Endothelial cell of umbilical vein (primary cell): ENCODE measurements around the gene DNAJB1. TPM values are rescaled to one million over a fixed set of nuclear protein-coding genes. Genes with fewer than 3 reads are reported as not detected.

Experiments used
- BruUV-seq: library from RNA; stranded (reverse); fragments of 400-500 nt; replicated peaks from 2 replicates; lab custom pipeline; 2021; lab: Mats Ljungman, UMichigan
- CTCF ChIA-PET: fragments of 300-600, 350-600 bp; sonication (Branson Sonifier 250); formaldehyde crosslinking; loops from one replicate; lab custom pipeline; 2021; ENCODE audit warnings: antibody characterized with exemption, inconsistent platforms; lab: Charles Lee
- POLR2A ChIA-PET: fragments of 300-600, 350-600 bp; sonication (Branson Sonifier 250); formaldehyde crosslinking; loops from one replicate; lab custom pipeline; 2021; ENCODE audit warnings: antibody characterized with exemption, inconsistent platforms; lab: Charles Lee
- DNase-seq: peaks from one replicate; pipeline ENCODE4 v3.0.0-alpha.2; 2011; ENCODE audit warnings: low read depth, low spot score
- FAIRE-seq: peaks from 2 replicates; lab custom pipeline; 2011; peaks lifted over from hg19 to GRCh38; lab: Jason Lieb, UNC
- H2AFZ ChIP-seq: 2 replicates; pipeline ENCODE4 v1.6.0; 2012; ENCODE audit warnings: low read depth, low read length, control low read depth, inconsistent platforms
- H3K27ac ChIP-seq: 2 replicates; pipeline ENCODE4 v1.5.1; 2011; ENCODE audit warnings: low read depth, mild to moderate bottlenecking, control low read depth, low read length, moderate library complexity; ENCODE audit not compliant: insufficient read depth
- H3K27me3 ChIP-seq, 2 experiments: 2 replicates each; pipeline versions ENCODE4 v1.6.0 to v1.6.1; 2011; ENCODE audit warnings: low read length in 2 of 2, mixed read lengths in 1 of 2; ENCODE audit not compliant: control insufficient read depth in 2 of 2, insufficient read depth in 2 of 2
- H3K36me3 ChIP-seq, 2 experiments: 2 replicates in 1 of 2; 3 replicates in 1 of 2; pipeline ENCODE4 v1.5.1; 2011; ENCODE audit warnings: low read length in 2 of 2, mild to moderate bottlenecking in 1 of 2, moderate library complexity in 1 of 2; ENCODE audit not compliant: control insufficient read depth in 2 of 2, insufficient read depth in 2 of 2; ENCODE audit errors: extremely low read depth in 1 of 2
- H3K4me1 ChIP-seq: 3 replicates; pipeline ENCODE4 v1.5.1; 2011; ENCODE audit warnings: mild to moderate bottlenecking, low read length; ENCODE audit not compliant: control insufficient read depth, insufficient read depth; ENCODE audit errors: extremely low read depth
- H3K4me2 ChIP-seq: 2 replicates; pipeline ENCODE4 v1.6.1; 2011; ENCODE audit warnings: low read length, control low read depth, mixed read lengths; ENCODE audit not compliant: insufficient read depth
- H3K4me3 ChIP-seq, 3 experiments: fragments of 200-600 bp in 1 of 3; sonication (generic), shearing (Covaris generic) in 1 of 3; replicated peaks in 1 of 3; 2 replicates each; pipeline ENCODE4 v1.5.1; 2011 to 2016; ENCODE audit warnings: control low read depth in 3 of 3, low read length in 3 of 3, mild to moderate bottlenecking in 2 of 3, inconsistent platforms in 1 of 3, low read depth in 1 of 3, moderate library complexity in 1 of 3; ENCODE audit not compliant: insufficient read depth in 1 of 3
- H3K79me2 ChIP-seq: 2 replicates; pipeline ENCODE4 v1.6.0; 2012; ENCODE audit warnings: low read length, inconsistent platforms; ENCODE audit not compliant: control insufficient read depth, insufficient read depth
- H3K9ac ChIP-seq: replicated peaks from 2 replicates; pipeline ENCODE3; 2011; ENCODE audit warnings: low read length, control low read depth; ENCODE audit not compliant: insufficient read depth; ENCODE audit errors: extremely low read depth
- H3K9me1 ChIP-seq: replicated peaks from 3 replicates; pipeline ENCODE4 v1.6.0; 2011; ENCODE audit warnings: mild to moderate bottlenecking, low read length; ENCODE audit not compliant: control insufficient read depth, insufficient read depth; ENCODE audit errors: extremely low read depth
- H3K9me3 ChIP-seq: replicated peaks from 2 replicates; pipeline ENCODE4 v1.5.1; 2012; ENCODE audit warnings: low read length, inconsistent platforms; ENCODE audit not compliant: control insufficient read depth, insufficient read depth
- H4K20me1 ChIP-seq: replicated peaks from 2 replicates; pipeline ENCODE3; 2011; ENCODE audit warnings: mild to moderate bottlenecking, low read length; ENCODE audit not compliant: control insufficient read depth, insufficient read depth; ENCODE audit errors: extremely low read depth
- EZH2 ChIP-seq: IDR thresholded peaks from 2 replicates; pipeline ENCODE4 v1.6.1; 2012; ENCODE audit warnings: borderline replicate concordance, low read depth, mild to moderate bottlenecking, moderate library complexity, low read length, inconsistent platforms; ENCODE audit not compliant: severe bottlenecking
- FOS ChIP-seq: IDR thresholded peaks from 2 replicates; pipeline ENCODE4 v1.6.1; 2011; ENCODE audit warnings: mild to moderate bottlenecking, low read length, moderate library complexity, borderline replicate concordance; ENCODE audit not compliant: insufficient read depth
- GATA2 ChIP-seq: IDR thresholded peaks from 2 replicates; pipeline ENCODE4 v1.7.0; 2011; ENCODE audit warnings: low read depth, mild to moderate bottlenecking, moderate library complexity, mixed read lengths, low read length; ENCODE audit not compliant: insufficient read length, insufficient read depth
- JUN ChIP-seq: IDR thresholded peaks from 2 replicates; pipeline ENCODE4 v1.6.1; 2011; ENCODE audit warnings: borderline replicate concordance, low read depth; ENCODE audit not compliant: insufficient read length, insufficient read depth
- MYC ChIP-seq: IDR thresholded peaks from one replicate; pipeline ENCODE4 v1.6.1; 2011; ENCODE audit warnings: mild to moderate bottlenecking, low read depth, low read length
- POLR2A ChIP-seq: IDR thresholded peaks from 2 replicates; pipeline ENCODE4 v1.6.1; 2012; ENCODE audit warnings: low read depth, mild to moderate bottlenecking, control low read depth, low read length
- POLR2AphosphoS5 ChIP-seq: IDR thresholded peaks from 2 replicates; pipeline ENCODE4 v1.6.1; 2012; ENCODE audit warnings: low read depth, mild to moderate bottlenecking, control low read depth, low read length, moderate library complexity; ENCODE audit not compliant: insufficient read depth
- dilution Hi-C: fragments of 300-500 bp; cut with MboI; formaldehyde crosslinking; loops from one replicate; pipeline ENCODE4 v1.15.0; 2019; ENCODE audit warnings: low sequenced_read_pairs; ENCODE audit not compliant: extremely low pct_ligation_motif_present
- intact Hi-C: fragments of 100-400 bp; cut with micrococcal nuclease; formaldehyde crosslinking; loops from one replicate; pipeline ENCODE4 v1.10.0; 2022
- polyA plus RNA-seq, 4 experiments: library from polyadenylated mRNA; depleted of rRNA in 3 of 4; stranded (reverse) in 3 of 4; unstranded in 1 of 4; fragments of >200 nt; gene quantifications; 2 replicates each; pipeline versions ENCODE4 v1.2.1 to v1.2.3, GENCODE V29; 2011 to 2012; ENCODE audit warnings: missing spikeins in 1 of 4
- total RNA-seq: library from RNA; stranded (reverse); gene quantifications from 2 replicates; pipeline ENCODE4 v1.2.3, GENCODE V29; 2021
- TF ChIP-seq, protein P1 (sequence below), 2 donors: IDR thresholded peaks; 1 replicate in 1 of 2; 2 replicates in 1 of 2; pipeline ENCODE4 v1.5.1; 2011; ENCODE audit warnings: low read length in 2 of 2, mild to moderate bottlenecking in 2 of 2, moderate library complexity in 2 of 2, control low read depth in 1 of 2, inconsistent platforms in 1 of 2, low read depth in 1 of 2; ENCODE audit not compliant: insufficient read depth in 1 of 2; ENCODE audit errors: extremely low read depth in 1 of 2
- TF ChIP-seq, protein P2 (sequence below): IDR thresholded peaks from 2 replicates; pipeline ENCODE4 v1.6.1; 2011; ENCODE audit not compliant: insufficient read depth, insufficient read length

The DNAJB1 gene
- total and polyA plus RNA-seq, 2 donors (not counting 3 experiments of a cell fraction or from before 2014, with no cell fraction given), result 58.6 to 59.8 TPM

DNA sequence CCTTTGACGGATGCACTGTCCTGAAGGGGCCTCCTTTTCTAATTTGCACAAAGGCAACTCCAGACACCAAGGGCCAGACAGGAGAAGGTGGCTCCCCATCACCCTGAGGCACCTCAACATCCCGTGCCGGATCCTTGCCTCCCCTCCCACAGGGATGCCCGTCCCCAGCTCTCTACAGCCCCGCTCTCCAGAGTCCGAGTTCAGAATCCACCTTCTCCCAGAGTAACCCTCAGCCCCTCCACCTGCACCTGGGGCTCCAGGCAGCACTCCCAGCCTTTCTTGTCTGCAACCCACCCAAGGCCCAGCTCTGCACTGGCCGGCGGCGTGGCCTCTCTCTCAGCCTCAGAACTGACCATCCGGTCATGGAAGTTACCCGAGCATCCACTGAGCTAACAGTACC lies 48.9 kb upstream of the DNAJB1 start:
- Histone ChIP-seq H3K79me2 (peaks cover 22% of the 10 kb centered on the region), H3K36me3 (peaks cover 0 to 11% of the 10 kb centered on the region in 2 experiments), H3K9me1 (no peaks in the 10 kb centered on the region), H3K27ac (no peak overlapping the region), H3K9me3 (no peaks in the 10 kb centered on the region), H3K4me1 (peaks cover 8% of the 10 kb centered on the region), H3K4me2 (no peak overlapping the region), H3K4me3 (no peak overlapping the region), H2AFZ (no peak overlapping the region), H4K20me1 (no peaks in the 10 kb centered on the region), H3K27me3 (no peaks in the 10 kb centered on the region), H3K9ac (no peak overlapping the region)
- BruUV-seq, result no TSS peak
- DNase-seq (no peak), FAIRE-seq (no peak)
- dilution Hi-C loops, result no loop called here
- POLR2A ChIA-PET, result no interaction called here
- intact Hi-C loops, result no loop called here
- CTCF ChIA-PET, result interaction anchor here (0.7 to 1.3 kb wide), 2 partner anchors 10 to 119 kb away, joined by 3 to 6 read pairs; no protein-coding TSS in a partner anchor
- TF ChIP-seq EZH2 (no peak), GATA2 (no peak), POLR2A (no peak), FOS (no peak), MYC (no peak), POLR2AphosphoS5 (no peak), JUN (no peak)
- TF ChIP-seq, protein P1, sequence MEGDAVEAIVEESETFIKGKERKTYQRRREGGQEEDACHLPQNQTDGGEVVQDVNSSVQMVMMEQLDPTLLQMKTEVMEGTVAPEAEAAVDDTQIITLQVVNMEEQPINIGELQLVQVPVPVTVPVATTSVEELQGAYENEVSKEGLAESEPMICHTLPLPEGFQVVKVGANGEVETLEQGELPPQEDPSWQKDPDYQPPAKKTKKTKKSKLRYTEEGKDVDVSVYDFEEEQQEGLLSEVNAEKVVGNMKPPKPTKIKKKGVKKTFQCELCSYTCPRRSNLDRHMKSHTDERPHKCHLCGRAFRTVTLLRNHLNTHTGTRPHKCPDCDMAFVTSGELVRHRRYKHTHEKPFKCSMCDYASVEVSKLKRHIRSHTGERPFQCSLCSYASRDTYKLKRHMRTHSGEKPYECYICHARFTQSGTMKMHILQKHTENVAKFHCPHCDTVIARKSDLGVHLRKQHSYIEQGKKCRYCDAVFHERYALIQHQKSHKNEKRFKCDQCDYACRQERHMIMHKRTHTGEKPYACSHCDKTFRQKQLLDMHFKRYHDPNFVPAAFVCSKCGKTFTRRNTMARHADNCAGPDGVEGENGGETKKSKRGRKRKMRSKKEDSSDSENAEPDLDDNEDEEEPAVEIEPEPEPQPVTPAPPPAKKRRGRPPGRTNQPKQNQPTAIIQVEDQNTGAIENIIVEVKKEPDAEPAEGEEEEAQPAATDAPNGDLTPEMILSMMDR (IDR thresholded peaks at IDR 0.05; ENCODE audit: extremely low read depth in 1 of 2, insufficient read depth in 1 of 2, low read depth in 1 of 2, low read length in 2 of 2), result no peak
- TF ChIP-seq, protein P2, sequence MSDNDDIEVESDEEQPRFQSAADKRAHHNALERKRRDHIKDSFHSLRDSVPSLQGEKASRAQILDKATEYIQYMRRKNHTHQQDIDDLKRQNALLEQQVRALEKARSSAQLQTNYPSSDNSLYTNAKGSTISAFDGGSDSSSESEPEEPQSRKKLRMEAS, result no peak
